Measurements from ENCODE around the gene PFN3. TPM values are rescaled to one million over a fixed set of nuclear protein-coding genes. Genes with fewer than 3 reads are reported as not detected.
A peak's percentile ranks its signal among the peaks of the same experiment; 100 is the strongest.

PFN3 gene
- total and polyA plus RNA-seq, 2 of the 4 experiments (the other 2 are of a cell fraction): not detected

- peak overlapping the region; percentile 89; the same call in 1 of the 2 replicates for H3K23ac ChIP-seq (ENCODE audit: low read depth, low read length)
- peak overlapping the region; percentile 73 for H2AK9ac ChIP-seq (replicated peaks; ENCODE audit: low read depth, low read length, poor library complexity)
- POLR2A ChIA-PET (ENCODE audit: unreplicated experiment): no interaction called here
- peaks cover 0 to 4% of the 10 kb centered on the region in 2 experiments; a peak in 1 of 4 replicates for H3K79me1 ChIP-seq (ENCODE audit: low read depth in 1 of 2, low read length in 2 of 2)
- no peak overlapping the region for H3K56ac ChIP-seq (ENCODE audit: extremely low read depth, insufficient read depth, low read length)
- no TSS peak for BruUV-seq (replicated peaks)
- intact Hi-C loops (cut with micrococcal nuclease): loop anchor here (2.0 kb wide), 2 partner anchors 41 to 55 kb away; no protein-coding TSS in a partner anchor
- peak overlapping the region; percentile 99 for H2AFZ ChIP-seq (replicated peaks; ENCODE audit: low read length, poor library complexity)
- peak overlapping the region; percentile 28 for H4K91ac ChIP-seq (ENCODE audit: insufficient read depth, low read depth, low read length)
- H3K9ac ChIP-seq (ENCODE audit: low read depth, low read length): peak overlapping the region; percentile 66
- peak overlapping the region; percentile 57; the same call in 1 of the 2 replicates for H3K27ac ChIP-seq (ENCODE audit: insufficient read depth, low read length)
- DNase-seq (no peak), ATAC-seq (ENCODE audit: low read depth) (no peak)
- H2AK5ac ChIP-seq (ENCODE audit: low read depth, low read length): 0 out of 2 replicates have a peak overlapping the region, but pooled peaks have one; percentile 78
- H3K4me3 ChIP-seq (ENCODE audit: insufficient read depth, low read depth, low read length): peak overlapping the region; percentile 92
- H2BK120ac ChIP-seq (ENCODE audit: low read depth, low read length): no peak overlapping the region
- H4K20me1 ChIP-seq (ENCODE audit: insufficient read depth, low read length): peaks cover 11% of the 10 kb centered on the region; the same call in 1 of the 2 replicates
- CTCF ChIA-PET: interaction anchor here (0.7 to 4.7 kb wide), 3 partner anchors 42 to 79 kb away, joined by 3 to 28 read pairs (median 4); no protein-coding TSS in a partner anchor
- peak overlapping the region; percentile 68; the same call in 1 of the 2 replicates for H3K14ac ChIP-seq (replicated peaks; ENCODE audit: low read depth, low read length)
- no peaks in the 10 kb centered on the region for H3K9me3 ChIP-seq (ENCODE audit: control insufficient read depth, insufficient read depth, low read length)
- no peak overlapping the region for H3K18ac ChIP-seq (ENCODE audit: low read depth, low read length)
- dilution Hi-C loops (cut with HindIII; ENCODE audit: low sequenced_read_pairs, unreplicated experiment): no loop called here
- H4K5ac ChIP-seq (ENCODE audit: low read depth, low read length): peak overlapping the region; percentile 77; the same call in 1 of the 2 replicates
- in situ Hi-C loops (cut with MboI; ENCODE audit: low sequenced_read_pairs): loop anchor here (5.0 kb wide), 2 partner anchors 39 to 134 kb away; partner anchors contain the start of genes F12 and MXD3
- no peak for TF ChIP-seq BHLHE40 (IDR thresholded peaks at IDR 0.05; ENCODE audit: low read depth, low read length)
- no peak for TF ChIP-seq CEBPB (IDR thresholded peaks at IDR 0.05; ENCODE audit: low read depth, low read length)
- no peak for TF ChIP-seq RAD21 (IDR thresholded peaks at IDR 0.05; ENCODE audit: low read length)
- no peak for TF ChIP-seq CTCF (conservative IDR thresholded peaks at IDR 0.05; ENCODE audit: low read depth, low read length)
- TF ChIP-seq CHD1 (IDR thresholded peaks at IDR 0.05; ENCODE audit: low read depth, low read length): no peak
- H3K4me2 ChIP-seq (ENCODE audit: low read depth, low read length): peak overlapping the region; percentile 96
- peak overlapping the region; percentile 62 to 92; a peak in 3 of 4 replicates for H4K8ac ChIP-seq (ENCODE audit: low read depth in 2 of 2, low read length in 2 of 2)
- H3K36me3 ChIP-seq (ENCODE audit: control insufficient read depth, insufficient read depth, low read length): no peaks in the 10 kb centered on the region; the same call in 1 of the 2 replicates
- no peak overlapping the region for H2BK15ac ChIP-seq (ENCODE audit: low read depth, low read length)
- peaks cover 4% of the 10 kb centered on the region; the same call in 1 of the 2 replicates for H3K9me1 ChIP-seq (ENCODE audit: insufficient read depth, low read length)
- peak overlapping the region; percentile 82; the same call in 1 of the 2 replicates for H3K4ac ChIP-seq (ENCODE audit: low read depth, low read length)
- H2BK20ac ChIP-seq (ENCODE audit: low read depth, low read length): no peak overlapping the region
- H3K4me1 ChIP-seq (ENCODE audit: control insufficient read depth, insufficient read depth, low read length): peaks cover 10% of the 10 kb centered on the region
- WGBS, 2 experiments (ENCODE audit: extremely low coverage in 2 of 2, insufficient read length in 1 of 2): 20% methylated on average over 3 of the region's 8 CpGs; no CpG with 5 or more reads in 1 of the 2 experiments
- no peak overlapping the region for H2BK5ac ChIP-seq (ENCODE audit: low read depth, low read length, poor library complexity, severe bottlenecking)
- no peaks in the 10 kb centered on the region for H3K27me3 ChIP-seq (ENCODE audit: control insufficient read depth, insufficient read depth, low read length)
Measured at GRCh38 chr5:177445917-177446199, 45.4 kb upstream of the PFN3 start.

Measured in IMR-90 (cell line).